ENCODE measurements around the gene SLC25A51. TPM values are rescaled to one million over a fixed set of nuclear protein-coding genes. Genes with fewer than 3 reads are reported as not detected.

The SLC25A51 gene
- total and polyA plus RNA-seq, 2 donors (not counting 3 experiments of a cell fraction or from before 2014, with no cell fraction given): 15.4 to 36.2 TPM

DNA sequence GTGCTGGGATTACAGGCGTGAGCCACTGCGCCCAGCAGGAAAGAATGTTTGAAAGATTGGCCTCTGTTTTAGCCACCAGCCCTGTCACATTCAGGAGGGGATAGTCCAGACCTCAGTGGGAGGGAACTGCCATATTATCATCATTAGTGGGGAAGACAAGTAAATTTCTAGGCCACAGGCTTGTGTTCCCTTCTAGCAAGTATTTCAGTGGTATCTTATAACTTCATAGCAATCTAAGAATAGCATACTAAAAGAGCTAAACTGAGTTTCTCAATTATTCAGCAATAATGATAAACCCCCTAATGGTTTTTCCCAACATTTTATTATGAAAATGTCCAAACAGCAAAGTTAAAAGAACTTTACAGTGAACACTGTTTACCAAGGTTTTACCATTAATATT lies 30.0 kb downstream of the SLC25A51 start:
- H3K4me3 ChIP-seq (replicated peaks in 1 of 3; ENCODE audit: insufficient read depth in 1 of 3, low read depth in 1 of 3, low read length in 3 of 3): no peak overlapping the region
- DNase-seq (ENCODE audit: low read depth, low spot score) (no peak), FAIRE-seq (no peak)
- no peak overlapping the region for H3K9ac ChIP-seq (replicated peaks; ENCODE audit: extremely low read depth, insufficient read depth, low read length)
- no peaks in the 10 kb centered on the region for H3K9me3 ChIP-seq (replicated peaks; ENCODE audit: control insufficient read depth, insufficient read depth, low read length)
- dilution Hi-C loops (cut with MboI; ENCODE audit: extremely low pct_ligation_motif_present, low sequenced_read_pairs) (no loop called here), intact Hi-C loops (cut with micrococcal nuclease) (no loop called here)
- H4K20me1 ChIP-seq (replicated peaks; ENCODE audit: control insufficient read depth, extremely low read depth, insufficient read depth, low read length): no peaks in the 10 kb centered on the region
- no peaks in the 10 kb centered on the region for H3K36me3 ChIP-seq (ENCODE audit: control insufficient read depth in 2 of 2, extremely low read depth in 1 of 2, insufficient read depth in 2 of 2, low read length in 2 of 2)
- H3K4me2 ChIP-seq (ENCODE audit: insufficient read depth, low read length): no peak overlapping the region
- H3K79me2 ChIP-seq (ENCODE audit: control insufficient read depth, insufficient read depth, low read length): no peaks in the 10 kb centered on the region
- H2AFZ ChIP-seq (ENCODE audit: low read depth, low read length): no peak overlapping the region
- H3K9me1 ChIP-seq (replicated peaks; ENCODE audit: control insufficient read depth, extremely low read depth, insufficient read depth, low read length): no peaks in the 10 kb centered on the region
- H3K27ac ChIP-seq (ENCODE audit: insufficient read depth, low read depth, low read length): no peak overlapping the region
- ChIA-PET CTCF (no interaction called here), POLR2A (no interaction called here)
- H3K4me1 ChIP-seq (ENCODE audit: control insufficient read depth, extremely low read depth, insufficient read depth, low read length): no peaks in the 10 kb centered on the region
- BruUV-seq (replicated peaks): no TSS peak
- TF ChIP-seq JUN (IDR thresholded peaks at IDR 0.05; ENCODE audit: borderline replicate concordance, insufficient read depth, insufficient read length, low read depth) (no peak), GATA2 (IDR thresholded peaks at IDR 0.05; ENCODE audit: insufficient read depth, insufficient read length, low read depth, low read length) (no peak), POLR2AphosphoS5 (IDR thresholded peaks at IDR 0.05; ENCODE audit: insufficient read depth, low read depth, low read length) (no peak), POLR2A (IDR thresholded peaks at IDR 0.05; ENCODE audit: low read depth, low read length) (no peak), MYC (IDR thresholded peaks at IDR 0.05; ENCODE audit: low read depth, low read length) (no peak), FOS (IDR thresholded peaks at IDR 0.05; ENCODE audit: borderline replicate concordance, insufficient read depth, low read length) (no peak), EZH2 (IDR thresholded peaks at IDR 0.05; ENCODE audit: borderline replicate concordance, low read depth, low read length, severe bottlenecking) (no peak)
- TF ChIP-seq, protein P1, sequence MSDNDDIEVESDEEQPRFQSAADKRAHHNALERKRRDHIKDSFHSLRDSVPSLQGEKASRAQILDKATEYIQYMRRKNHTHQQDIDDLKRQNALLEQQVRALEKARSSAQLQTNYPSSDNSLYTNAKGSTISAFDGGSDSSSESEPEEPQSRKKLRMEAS (IDR thresholded peaks at IDR 0.05; ENCODE audit: insufficient read depth, insufficient read length): no peak
- TF ChIP-seq, protein P2, sequence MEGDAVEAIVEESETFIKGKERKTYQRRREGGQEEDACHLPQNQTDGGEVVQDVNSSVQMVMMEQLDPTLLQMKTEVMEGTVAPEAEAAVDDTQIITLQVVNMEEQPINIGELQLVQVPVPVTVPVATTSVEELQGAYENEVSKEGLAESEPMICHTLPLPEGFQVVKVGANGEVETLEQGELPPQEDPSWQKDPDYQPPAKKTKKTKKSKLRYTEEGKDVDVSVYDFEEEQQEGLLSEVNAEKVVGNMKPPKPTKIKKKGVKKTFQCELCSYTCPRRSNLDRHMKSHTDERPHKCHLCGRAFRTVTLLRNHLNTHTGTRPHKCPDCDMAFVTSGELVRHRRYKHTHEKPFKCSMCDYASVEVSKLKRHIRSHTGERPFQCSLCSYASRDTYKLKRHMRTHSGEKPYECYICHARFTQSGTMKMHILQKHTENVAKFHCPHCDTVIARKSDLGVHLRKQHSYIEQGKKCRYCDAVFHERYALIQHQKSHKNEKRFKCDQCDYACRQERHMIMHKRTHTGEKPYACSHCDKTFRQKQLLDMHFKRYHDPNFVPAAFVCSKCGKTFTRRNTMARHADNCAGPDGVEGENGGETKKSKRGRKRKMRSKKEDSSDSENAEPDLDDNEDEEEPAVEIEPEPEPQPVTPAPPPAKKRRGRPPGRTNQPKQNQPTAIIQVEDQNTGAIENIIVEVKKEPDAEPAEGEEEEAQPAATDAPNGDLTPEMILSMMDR (IDR thresholded peaks at IDR 0.05; ENCODE audit: extremely low read depth in 1 of 2, insufficient read depth in 1 of 2, low read depth in 1 of 2, low read length in 2 of 2): no peak
- no peaks in the 10 kb centered on the region for H3K27me3 ChIP-seq (ENCODE audit: control insufficient read depth in 2 of 2, insufficient read depth in 2 of 2, low read length in 2 of 2)
